GM19025 (cell line): ENCODE results near the gene ANKH.

ENCODE experiments used
- ATAC-seq: cut with Tn5 transposase; IDR thresholded peaks from one replicate; pipeline ENCODE4 v1.9.1; 2021; ENCODE audit warnings: mild to moderate bottlenecking, low read depth, moderate library complexity; ENCODE audit not compliant: unreplicated experiment

ANKH gene

GRCh38 chr5:14741801-14742440 lies 129.7 kb downstream of the ANKH start:
- ATAC-seq, result no peak

- no peak for ATAC-seq
Observed at GRCh38 chr5:14741131-14741530, 130.4 kb downstream of the ANKH start.

- no peak for ATAC-seq
Observed at GRCh38 chr5:14739981-14740380, 131.6 kb downstream of the ANKH start.

GRCh38 chr5:14739538-14739937 lies 132.0 kb downstream of the ANKH start:
- ATAC-seq, result no peak

GRCh38 chr5:14738050-14738449 lies 133.5 kb downstream of the ANKH start:
- no peak for ATAC-seq

GRCh38 chr5:14737291-14737690 lies 134.3 kb downstream of the ANKH start:
- no peak for ATAC-seq

GRCh38 chr5:14735944-14736343 lies 135.6 kb downstream of the ANKH start:
- ATAC-seq, result no peak

- no peak for ATAC-seq
Observed at GRCh38 chr5:14734396-14734795, 137.2 kb downstream of the ANKH start.

GRCh38 chr5:14733661-14734060 lies 137.9 kb downstream of the ANKH start:
- ATAC-seq, result no peak

- ATAC-seq, result no peak
Observed at GRCh38 chr5:14732991-14733390, 138.6 kb downstream of the ANKH start.

GRCh38 chr5:14730881-14731280 lies 140.7 kb downstream of the ANKH start:
- no peak for ATAC-seq

- no peak for ATAC-seq
Observed at GRCh38 chr5:14730466-14730865, 141.1 kb downstream of the ANKH start.

- no peak for ATAC-seq
Observed at GRCh38 chr5:14729448-14730385, 141.9 kb downstream of the ANKH start.

GRCh38 chr5:14728459-14728938 lies 143.1 kb downstream of the ANKH start:
- ATAC-seq, result no peak

GRCh38 chr5:14727928-14728458 lies 143.6 kb downstream of the ANKH start:
- no peak for ATAC-seq

GRCh38 chr5:14727428-14727865 lies 144.1 kb downstream of the ANKH start:
- ATAC-seq, result no peak

- ATAC-seq, result no peak
Observed at GRCh38 chr5:14726066-14726838, 145.3 kb downstream of the ANKH start.

- no peak for ATAC-seq
Observed at GRCh38 chr5:14724633-14725032, 146.9 kb downstream of the ANKH start.

GRCh38 chr5:14723701-14724132 lies 147.9 kb downstream of the ANKH start:
- no peak for ATAC-seq

- no peak for ATAC-seq
Observed at GRCh38 chr5:14722923-14723322, 148.7 kb downstream of the ANKH start.
